Right forelimb (tissue), 1 donor: ENCODE data around the gene MAGI2.

Experiments used
- DNase-seq: peaks from one replicate; pipeline ENCODE4 v3.0.0-alpha.2; 2018

MAGI2 gene

DNA sequence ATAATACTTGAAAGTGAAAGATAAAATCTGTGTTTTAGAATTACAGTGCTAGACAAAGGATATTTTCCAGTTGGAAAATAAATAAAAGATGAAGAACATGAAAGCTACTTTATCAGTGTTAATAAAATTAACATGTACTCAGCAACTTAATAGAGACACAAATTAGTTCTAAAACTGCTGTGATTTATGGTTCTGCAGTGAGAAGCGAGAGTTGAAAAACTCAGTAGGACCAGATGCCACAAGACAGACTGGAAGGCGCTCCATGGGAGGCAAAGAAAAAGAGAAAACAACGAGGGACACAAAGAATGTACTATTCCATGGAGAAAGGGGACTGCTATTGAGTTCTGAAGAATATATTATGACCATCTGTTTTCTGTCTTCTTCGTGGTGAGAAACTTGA lies 1064.4 kb downstream of the MAGI2 start:
- no peak for DNase-seq

DNA sequence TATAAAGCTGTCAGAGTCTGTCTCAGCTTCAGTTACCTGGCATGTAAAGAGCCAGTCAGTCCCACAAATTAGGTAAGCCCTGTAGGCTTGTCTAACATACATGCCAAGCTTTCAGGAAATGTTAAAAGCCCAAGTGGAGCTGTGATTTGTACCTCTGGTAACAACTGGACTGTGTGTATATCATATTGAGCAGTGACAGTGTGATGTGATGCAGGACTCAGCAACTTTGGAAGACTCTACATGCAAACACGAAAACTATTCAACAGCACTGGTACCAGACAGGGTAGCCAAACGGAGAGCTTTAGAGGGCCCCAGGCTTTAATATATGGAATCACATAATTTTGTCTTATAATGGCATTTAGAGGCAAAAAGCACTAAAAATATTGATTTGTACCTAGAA lies 1066.9 kb downstream of the MAGI2 start:
- DNase-seq, result no peak

DNA sequence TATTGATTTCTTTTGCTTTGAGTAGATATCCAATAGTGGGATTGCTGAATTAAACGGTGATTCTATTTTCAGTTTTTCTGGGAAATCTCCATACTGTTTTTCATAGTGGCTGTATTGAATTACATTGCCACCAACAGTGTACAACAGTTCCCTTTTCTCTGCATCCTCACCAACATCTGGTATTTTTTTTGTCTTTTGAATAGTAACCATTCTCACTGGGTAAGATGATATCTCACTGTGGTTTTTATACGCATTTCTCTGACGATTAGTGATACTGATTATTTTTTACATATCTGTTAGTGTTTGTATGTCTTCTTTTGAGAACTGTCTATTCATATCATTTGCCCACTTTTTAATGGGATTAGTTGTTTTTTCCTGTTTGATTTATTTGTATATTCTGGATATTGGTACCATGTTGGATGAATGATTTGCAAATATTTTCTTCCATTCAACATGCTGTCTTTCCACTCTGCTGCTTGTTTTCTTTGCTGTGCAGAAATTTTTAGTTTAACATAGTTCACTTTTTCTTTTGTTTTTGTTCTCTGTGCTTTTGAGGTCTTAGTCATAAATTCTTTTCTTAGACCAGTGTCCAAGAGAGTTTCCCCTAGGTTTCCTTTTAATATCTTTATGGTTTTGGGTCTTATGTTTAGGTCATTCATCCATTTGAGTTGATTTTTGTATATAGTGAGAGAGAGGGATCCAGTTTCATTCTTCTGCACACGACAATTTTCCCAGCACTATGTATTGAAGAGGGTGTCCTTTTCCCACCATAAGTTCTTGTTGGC lies 1070.2 kb downstream of the MAGI2 start:
- DNase-seq, result no peak

DNA sequence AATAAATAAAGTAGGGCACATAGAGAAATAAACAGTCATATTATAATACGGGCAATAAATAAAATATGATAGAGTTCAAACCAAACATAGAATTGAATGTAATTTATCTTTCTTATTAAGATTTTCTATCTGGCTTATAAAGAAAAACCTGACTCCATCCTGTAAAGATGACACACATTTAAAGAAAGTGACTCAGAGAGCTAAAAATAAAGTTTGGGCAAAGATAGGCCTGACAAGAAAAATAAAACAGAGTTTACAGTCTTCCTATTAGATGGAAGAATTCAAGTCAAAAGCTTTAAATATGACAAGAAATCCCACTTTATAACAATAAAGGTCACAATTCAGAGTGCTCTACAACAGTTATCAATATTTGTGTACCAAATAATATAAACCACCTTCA lies 1074.3 kb downstream of the MAGI2 start:
- no peak for DNase-seq

DNA sequence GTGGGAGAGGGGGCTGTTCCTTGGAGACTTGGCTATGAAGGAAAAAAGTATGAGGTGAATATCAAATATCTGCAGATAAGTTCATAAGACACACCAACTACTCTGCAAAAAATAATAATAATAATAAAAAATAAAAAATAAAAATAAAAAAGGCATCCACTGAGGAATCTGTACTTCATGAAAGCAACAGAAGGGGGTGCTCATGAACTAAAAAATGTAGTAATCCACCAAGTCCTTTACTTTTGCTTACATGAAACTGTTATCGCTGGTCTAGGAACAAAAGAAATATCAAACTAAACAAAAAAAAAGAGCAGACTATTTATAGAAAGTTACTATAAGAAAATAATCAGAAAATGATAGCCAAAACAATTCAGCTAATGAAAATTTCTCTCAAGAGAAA lies 1075.9 kb downstream of the MAGI2 start:
- no peak for DNase-seq

DNA sequence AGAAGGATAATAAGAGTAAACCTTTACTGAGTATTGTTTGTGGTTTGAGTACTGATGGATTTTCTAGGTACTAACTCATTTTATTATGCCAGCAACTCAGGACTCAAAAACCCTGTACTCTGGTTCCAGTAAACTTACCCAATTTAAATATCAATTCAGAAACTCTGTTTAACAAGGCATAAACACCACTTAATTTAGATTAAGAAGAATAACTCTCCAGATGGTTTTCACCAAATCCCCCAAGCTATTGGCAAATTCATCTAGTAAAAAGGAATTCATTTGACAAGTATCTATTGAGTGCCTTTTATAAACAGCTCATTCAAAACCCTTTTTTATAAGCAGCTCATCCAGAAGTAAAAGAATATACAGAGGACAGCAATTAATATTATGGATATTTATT lies 1082.5 kb downstream of the MAGI2 start:
- no peak for DNase-seq

DNA sequence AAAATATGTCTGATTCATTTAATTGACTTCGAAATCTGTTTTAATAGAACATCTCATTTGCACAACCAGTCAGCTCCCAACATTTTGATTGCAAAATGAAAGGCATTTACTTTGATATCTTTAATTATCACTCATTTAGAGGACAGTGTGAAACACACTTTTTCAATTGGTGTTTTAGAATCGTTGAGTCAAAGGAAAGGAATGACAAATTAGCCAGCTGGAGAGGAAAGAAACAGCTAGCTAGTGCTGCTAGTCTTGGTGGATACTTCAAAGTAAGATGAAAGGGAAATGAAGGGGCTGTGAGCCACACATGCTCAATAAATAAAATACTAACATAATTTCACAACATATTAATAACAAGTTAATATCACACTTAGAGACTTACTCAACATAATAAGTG lies 1084.7 kb downstream of the MAGI2 start:
- DNase-seq, result no peak

DNA sequence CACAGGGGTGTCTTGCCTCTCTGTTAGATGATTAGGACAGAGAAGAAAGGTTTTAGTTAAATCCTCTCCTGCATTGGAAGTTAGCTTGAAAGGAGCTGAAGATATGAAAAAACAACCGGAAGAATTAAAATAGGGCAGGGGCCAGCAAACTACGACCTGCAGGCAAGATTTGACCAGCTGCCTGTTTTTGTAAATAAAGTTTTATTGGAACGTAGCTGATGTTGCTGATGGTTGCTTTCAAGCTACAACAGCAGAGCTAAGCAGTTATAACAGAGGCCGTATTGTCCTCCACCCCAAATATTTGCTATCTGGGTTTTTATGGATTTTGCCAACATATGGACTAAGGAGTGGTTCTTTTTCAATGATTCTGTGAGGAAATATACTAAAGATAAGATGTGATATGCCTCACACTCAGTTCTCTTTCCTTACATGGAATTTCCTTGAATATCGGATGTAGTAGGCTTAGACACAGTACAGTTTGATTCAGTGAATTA lies 1086.1 kb downstream of the MAGI2 start:
- no peak for DNase-seq

DNA sequence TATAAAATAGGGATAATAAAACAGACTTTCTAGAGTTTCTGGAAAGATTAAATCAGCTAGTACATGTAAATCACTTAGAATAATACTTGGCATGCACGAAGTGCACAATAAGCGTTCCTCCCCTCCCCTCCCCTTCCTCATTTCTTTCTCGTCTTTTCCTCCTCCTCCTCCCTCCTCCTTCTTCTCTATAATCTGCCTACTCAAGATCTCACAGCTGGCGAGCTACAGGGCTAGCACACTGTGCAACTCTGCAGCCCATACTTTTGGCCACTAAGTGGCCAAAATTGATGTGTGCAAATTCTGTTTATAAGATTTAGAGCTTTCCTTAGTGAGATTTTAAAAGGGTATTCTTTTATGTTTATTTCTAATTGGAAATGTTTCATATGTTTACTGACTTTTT lies 1089.6 kb downstream of the MAGI2 start:
- DNase-seq, result no peak

DNA sequence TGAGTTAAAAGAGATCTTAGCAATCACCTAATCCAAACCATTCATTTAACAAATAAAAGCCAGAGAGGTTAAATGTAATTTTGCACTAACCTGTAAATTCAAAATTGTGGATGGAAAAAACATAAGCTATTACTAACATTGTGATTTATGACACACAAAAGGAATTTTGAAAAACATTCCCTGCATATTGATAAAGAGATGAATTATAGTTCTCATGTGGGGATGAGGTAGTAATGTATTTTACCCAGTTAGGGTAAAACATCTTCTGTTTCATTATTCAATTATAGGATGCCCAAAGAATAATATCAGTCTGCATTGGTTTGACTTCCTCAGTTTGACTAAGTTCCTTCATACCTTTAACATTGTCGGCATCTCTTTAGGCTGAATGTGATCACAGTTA lies 1093.6 kb downstream of the MAGI2 start:
- DNase-seq, result no peak

DNA sequence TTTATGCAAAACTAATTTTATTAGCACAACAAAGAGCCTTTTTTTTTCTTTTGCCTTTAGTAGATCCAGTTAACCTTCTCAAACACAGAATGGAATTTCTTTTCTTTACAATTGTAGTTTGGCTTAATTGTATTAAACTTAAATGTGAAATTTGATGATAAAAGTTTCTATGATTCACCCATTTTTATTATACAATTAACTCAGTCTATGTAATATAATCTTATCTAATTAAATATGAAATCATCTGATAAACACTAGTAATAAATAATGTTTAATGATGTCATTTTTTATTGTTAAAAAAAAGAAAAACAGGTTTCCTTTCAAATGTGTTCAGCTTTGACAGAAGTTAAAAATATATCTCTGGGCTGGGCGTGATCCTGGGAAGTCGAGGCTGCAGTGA lies 1095.8 kb downstream of the MAGI2 start:
- DNase-seq, result no peak

DNA sequence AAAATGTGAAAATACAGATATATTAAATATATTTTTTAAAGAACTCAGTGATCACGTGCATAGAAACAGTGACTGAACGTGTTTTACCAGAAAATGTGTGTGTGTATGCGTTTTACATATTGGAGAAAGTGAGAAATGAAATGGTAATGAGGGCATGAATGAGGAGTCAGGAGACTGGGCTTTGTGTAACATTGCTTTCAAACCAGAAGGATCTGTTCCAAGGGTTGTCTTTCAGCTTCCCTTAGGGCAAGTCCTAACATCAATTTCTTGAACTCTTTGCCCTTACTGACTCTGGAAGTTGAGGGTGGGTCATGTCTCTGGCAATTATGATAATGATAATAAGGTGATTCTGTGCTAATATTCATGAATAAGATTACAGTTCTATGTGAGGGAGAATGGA lies 1097.6 kb downstream of the MAGI2 start:
- no peak for DNase-seq

DNA sequence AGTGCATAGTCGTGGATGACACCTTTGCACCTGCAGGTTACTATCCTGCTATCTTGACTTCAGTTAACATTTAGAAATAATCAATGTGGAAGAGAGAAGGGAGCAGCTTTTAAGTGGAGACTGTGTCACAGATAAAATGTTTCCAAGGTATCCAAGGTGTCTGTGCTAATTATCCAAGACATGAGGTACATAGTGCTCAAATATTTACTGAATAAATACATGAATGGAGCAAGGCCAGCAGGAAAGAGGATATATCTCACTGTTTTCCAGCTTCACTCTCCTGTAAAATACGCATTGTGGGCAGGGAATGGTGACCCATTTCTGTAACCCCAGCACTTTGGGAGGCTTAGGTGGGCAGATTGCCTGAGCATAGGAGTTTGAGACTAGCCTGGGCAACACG lies 1102.5 kb downstream of the MAGI2 start:
- no peak for DNase-seq

DNA sequence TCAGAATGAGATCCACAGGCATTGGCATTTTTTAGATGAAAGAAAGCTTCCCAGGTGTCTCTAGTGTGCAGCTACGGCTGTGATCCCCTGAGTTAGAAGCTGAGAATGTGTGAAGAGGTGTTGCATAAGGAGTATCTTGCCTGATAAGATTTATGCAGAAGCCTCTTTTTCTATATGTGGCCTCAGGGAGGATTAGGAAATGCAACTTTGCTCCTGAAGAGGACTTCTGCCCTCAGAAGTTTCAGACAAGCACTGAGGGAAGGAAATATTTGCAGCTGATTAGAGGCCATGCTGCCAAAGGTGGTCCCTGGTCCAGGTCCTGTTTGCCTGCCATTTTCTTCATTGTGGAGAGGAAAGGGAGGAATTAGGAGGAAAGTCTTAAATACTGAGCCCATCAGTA lies 1103.1 kb downstream of the MAGI2 start:
- DNase-seq, result no peak

DNA sequence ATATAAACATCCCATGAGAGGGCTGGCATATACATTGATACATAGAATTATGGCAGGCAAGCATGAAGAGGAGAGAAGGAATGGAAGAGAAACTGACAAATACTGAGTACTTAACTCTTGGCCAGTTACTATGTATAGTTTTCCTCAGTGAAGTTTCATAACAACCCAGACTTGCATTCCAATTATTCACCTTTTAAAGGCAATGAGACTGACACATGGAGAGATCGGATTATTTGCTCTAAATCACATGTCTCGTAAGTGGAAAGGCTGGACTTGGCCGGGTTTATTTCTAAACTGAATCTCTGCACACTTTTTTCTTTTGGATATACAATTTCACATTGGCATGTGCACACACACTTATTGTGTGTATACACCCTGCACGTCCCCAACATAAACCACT lies 1106.6 kb downstream of the MAGI2 start:
- no peak for DNase-seq

DNA sequence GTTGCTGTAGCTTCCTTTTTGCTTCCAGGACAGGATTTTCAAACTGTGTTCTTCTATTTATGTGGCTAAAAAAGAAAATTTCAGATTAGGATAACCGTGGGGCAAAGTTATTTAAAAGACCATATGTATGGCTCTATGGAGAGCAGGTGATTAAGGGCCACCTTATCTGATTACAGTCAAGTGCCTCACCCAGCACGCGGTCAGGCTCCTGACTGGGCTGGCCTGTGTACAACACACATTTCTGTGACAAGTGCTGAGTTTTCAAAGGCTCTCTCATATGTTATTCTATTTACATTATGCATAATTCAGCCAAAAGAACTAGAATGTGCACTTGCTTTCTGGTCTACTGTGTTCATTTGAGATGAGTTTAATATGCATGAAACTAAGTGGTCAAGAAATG lies 1107.5 kb downstream of the MAGI2 start:
- no peak for DNase-seq

DNA sequence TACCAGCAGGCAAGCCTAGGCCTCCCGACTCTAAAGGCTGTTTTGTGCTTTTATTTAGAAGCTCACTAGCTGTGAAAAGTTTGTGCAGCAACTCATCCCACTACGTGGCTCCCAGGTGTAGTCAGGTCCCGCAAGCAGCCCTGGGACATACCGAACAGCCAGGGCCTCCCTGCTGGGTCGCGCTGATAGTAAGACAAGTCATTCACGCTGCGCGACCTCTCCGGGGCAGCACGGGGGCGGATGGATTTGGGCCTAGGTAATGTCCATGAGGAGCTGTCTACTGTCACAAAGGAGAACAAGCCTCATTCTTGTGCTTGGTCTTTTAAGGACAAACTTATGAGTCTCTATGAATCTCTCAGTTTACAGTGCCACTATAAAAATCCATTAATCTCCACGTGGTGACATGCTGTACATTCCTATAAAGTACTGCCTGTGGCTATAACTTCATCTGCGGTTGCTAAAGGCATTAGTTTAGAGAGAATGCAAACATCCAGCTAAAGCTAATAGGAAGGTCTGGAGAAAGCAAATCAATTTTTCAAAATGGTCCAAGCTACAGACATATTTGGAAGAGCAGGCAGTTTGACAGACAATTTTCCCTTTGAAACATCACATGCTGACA lies 1108.1 kb downstream of the MAGI2 start:
- DNase-seq, result no peak

DNA sequence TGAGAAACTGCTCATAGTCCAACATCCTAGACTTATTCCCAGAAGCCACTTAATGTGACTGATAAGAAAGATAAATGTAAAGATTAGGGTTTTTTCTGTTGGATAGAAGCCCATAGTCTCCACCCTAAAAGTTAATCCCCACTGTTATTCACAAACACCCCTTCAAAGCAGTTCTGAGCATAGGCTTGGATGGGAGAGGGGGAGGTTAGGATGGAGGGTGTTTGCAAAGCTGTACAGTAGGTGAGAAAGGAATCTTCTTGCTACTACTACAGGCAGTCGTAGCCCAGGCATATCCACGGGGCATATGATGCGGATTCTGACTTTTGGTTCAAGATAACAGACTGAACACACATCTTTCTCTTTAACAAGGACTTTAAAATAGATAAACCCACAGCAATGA lies 1119.0 kb downstream of the MAGI2 start:
- no peak for DNase-seq

DNA sequence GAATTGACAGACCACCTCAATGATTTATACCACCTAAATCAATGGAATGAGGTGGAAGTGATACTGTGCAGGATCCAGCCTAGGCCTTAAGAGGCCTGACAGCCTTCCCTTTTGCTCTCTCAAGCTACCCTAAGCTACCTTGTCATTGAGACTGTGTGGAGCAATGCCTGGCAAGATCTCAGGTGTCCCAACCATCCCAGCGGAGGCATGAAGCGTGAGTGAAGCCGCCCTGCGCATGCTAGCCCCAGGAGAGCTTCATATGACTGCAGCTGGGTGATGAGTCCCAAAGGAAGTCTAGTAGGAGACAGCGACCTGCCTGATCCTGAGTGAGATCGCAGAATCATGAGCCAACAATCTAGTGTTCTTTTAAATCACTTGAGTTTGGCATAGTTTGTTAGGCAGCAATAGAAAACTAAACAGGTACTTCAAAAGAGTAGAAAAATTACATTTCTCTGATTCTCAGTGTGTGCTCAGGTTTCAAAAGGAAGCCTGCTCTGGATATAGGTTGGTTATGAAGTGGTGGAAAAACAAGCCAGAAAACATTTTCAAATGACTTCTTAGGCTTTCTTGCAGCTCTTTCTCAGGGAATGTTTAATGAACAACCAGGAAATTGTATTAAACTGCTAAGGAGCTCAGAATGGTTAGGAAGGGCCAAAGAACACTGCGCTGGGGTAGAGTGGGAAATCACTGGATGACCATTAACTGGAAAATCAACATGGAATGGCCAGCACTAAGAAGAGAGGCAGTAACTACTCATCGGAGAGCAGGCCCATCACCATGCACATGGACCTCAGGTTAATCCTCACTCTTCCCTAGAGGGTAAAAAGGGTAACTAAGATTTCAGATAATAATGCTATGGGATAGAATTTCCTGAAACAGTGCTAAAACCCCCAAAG lies 1119.7 kb downstream of the MAGI2 start:
- no peak for DNase-seq

DNA sequence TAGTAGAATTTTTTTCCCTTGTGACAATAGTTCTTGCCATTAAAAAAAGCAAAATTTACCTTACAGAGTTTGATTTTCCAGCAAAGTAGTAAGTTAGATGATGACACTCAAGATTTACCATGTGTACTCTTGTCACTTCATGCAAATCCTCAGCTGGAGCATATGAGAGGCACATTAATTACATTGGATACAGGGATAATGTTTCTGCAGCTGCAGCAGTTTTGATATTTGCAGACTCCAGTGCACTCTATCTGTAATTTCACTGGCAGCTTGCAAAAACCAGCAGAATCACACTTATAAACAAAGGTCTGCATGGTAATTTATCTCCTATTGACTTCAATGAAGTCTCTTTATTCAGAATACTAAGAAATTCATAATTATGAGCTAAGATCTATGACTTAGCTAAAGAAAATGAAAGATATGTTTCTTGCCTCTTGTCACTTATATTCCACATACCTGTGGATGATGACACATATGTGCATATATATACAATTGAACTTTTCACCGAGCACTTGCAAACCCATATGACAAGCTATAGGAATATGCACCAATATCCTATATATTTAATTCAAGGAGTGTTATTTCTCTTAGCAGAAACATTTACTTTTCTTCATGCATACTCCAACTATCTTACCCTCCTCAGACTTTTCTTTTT lies 1124.3 kb downstream of the MAGI2 start:
- no peak for DNase-seq

DNA sequence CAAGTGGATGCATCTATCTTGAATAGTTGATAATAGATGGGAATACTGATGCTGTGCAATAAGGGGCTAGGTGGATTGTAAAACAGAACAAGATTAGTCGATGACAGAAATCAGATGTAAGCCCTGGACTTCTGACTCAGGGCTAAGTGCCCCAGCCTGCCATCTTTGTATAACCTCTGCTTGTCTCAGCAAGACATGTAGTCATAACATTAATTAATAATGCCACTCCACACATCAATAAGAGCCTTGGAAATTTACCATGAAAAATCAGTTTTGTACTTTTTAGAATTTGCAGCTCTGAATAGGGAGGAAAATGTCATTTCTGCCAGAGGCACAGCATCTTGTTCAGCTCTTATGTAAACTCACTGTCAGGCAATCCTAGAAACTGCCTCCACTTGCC lies 1125.7 kb downstream of the MAGI2 start:
- no peak for DNase-seq

DNA sequence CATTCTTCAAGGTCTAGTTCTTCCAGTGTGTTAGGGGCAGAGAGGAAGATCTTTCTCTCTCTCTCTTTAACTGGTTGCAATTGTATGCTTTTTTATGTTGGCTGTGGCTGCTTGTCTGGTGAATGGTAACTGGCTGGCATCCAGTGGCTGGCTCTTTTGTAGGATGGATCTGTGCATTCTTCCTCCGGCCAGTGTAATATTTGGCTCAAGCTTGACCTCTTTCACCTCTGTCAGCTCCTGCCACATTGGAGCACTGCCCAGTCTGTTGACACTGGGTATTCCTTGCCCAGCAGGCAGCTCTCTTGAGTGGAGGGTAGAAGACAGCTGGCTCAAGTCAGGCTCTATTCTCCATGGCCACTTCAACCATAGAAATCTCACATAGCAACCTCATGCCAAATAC lies 1126.6 kb downstream of the MAGI2 start:
- DNase-seq, result no peak

DNA sequence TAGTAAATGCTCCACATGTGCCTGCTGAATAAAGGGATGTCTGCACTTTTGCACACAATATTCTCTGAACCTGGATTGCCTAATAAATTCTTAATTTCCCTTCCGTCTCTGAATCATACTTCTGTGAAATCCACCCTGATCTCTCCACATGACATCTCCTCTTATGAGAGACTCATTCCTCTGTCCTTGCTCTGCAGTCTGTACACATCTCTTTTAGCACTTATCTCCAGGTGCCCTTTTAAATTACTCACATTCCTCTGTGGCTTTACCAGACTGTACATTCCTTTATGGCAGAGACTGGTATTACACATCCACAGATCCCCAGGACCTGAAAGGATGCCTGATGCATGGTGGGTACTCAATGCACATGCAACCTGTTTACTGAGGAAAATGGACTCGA lies 1127.3 kb downstream of the MAGI2 start:
- no peak for DNase-seq
